Choroid plexus epithelial cell (primary cell): Measurements from ENCODE around the gene NDUFB4.

Experiments used
- DNase-seq: peaks from one replicate; pipeline ENCODE4 v3.0.0-alpha.2; 2010; ENCODE audit warnings: low read depth
- H3K4me3 ChIP-seq: 2 replicates; pipeline ENCODE4 v1.5.1; 2011; ENCODE audit warnings: low read depth, mild to moderate bottlenecking, control low read depth, low read length, moderate library complexity
- TF ChIP-seq, protein P1 (sequence below): conservative IDR thresholded peaks from 2 replicates; pipeline ENCODE4 v1.5.1; 2011; ENCODE audit warnings: low read depth, mild to moderate bottlenecking, control low read depth, inconsistent platforms, low read length, moderate library complexity

The NDUFB4 gene

GRCh38 chr3:120566243-120566975 is 29.7 kb upstream of the NDUFB4 start:
- DNase-seq: no peak
- no peak overlapping the region for H3K4me3 ChIP-seq
- TF ChIP-seq, protein P1, sequence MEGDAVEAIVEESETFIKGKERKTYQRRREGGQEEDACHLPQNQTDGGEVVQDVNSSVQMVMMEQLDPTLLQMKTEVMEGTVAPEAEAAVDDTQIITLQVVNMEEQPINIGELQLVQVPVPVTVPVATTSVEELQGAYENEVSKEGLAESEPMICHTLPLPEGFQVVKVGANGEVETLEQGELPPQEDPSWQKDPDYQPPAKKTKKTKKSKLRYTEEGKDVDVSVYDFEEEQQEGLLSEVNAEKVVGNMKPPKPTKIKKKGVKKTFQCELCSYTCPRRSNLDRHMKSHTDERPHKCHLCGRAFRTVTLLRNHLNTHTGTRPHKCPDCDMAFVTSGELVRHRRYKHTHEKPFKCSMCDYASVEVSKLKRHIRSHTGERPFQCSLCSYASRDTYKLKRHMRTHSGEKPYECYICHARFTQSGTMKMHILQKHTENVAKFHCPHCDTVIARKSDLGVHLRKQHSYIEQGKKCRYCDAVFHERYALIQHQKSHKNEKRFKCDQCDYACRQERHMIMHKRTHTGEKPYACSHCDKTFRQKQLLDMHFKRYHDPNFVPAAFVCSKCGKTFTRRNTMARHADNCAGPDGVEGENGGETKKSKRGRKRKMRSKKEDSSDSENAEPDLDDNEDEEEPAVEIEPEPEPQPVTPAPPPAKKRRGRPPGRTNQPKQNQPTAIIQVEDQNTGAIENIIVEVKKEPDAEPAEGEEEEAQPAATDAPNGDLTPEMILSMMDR: no peak

- H3K4me3 ChIP-seq: peak overlapping the region; percentile 43
- TF ChIP-seq, protein P1: peak; percentile 61
- DNase-seq: peak; percentile 73
These were observed 28.6 kb upstream of the NDUFB4 start for GRCh38 chr3:120567370-120568201.

- DNase-seq: no peak
- no peak overlapping the region for H3K4me3 ChIP-seq
- TF ChIP-seq, protein P1: no peak
These were observed 28.0 kb upstream of the NDUFB4 start for GRCh38 chr3:120568202-120568531.

DNA sequence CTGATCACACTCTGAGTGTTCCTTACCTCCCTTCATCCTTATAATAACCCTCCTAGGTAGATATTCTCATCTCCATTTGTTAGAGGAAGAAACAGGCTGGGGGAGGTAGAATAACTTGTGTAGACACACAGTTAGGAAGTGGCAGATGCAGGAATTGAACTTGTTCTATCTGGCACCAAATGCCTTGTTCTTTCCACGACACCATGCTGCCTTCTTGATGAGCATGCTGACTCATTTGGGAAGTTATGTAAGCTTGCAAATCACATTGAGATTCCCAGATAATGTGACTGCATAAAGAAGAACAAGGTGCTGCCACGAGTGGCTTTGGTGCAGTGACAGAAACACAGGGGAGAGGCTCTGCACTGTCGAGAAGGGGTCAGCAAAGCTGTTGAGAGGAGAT is 27.5 kb upstream of the NDUFB4 start:
- peak; percentile 43 for DNase-seq
- H3K4me3 ChIP-seq: no peak overlapping the region
- TF ChIP-seq, protein P1: no peak

- no peak overlapping the region for H3K4me3 ChIP-seq
- DNase-seq: no peak
- TF ChIP-seq, protein P1: no peak
These were observed 26.7 kb upstream of the NDUFB4 start for GRCh38 chr3:120569222-120570057.

DNA sequence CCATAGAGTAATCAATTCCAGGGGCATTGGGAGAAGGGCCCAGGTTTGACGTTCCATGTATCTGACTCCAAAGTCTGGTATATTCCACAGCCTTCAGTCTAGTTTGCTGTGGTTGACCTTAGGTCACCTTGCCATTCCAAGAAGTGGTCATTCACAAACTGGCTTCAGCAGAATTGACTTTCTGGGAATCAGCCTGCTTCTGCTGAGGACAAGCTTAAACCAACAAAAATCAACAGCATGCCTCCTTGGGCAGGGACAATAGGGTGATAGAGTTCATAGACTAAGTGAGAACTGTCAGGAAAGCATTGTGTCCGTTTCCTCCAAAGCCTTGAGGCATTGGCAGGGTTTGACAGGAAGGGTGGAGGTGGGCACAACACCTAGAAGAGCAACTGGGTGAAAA is 24.1 kb upstream of the NDUFB4 start:
- no peak for DNase-seq
- TF ChIP-seq, protein P1: no peak

More for the DNA sequence above, 24.1 kb upstream of the NDUFB4 start:
- H3K4me3 ChIP-seq: no peak overlapping the region
